ENCODE data around the gene ARRDC5.
A peak's percentile ranks its signal among the peaks of the same experiment; 100 is the strongest.

ARRDC5 gene

DNA sequence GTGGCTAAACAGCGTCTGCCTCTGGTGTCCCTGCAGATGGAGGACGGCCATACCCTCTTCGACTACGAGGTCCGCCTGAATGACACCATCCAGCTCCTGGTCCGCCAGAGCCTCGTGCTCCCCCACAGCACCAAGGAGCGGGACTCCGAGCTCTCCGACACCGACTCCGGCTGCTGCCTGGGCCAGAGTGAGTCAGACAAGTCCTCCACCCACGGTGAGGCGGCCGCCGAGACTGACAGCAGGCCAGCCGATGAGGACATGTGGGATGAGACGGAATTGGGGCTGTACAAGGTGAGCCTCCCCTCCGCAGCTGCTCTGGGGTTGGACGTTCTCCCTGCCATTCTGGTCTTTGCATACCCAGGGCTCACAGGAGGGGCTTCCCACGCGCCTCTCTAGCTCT is 26.5 kb upstream of the ARRDC5 start:
- no peak overlapping the region for H3K9ac ChIP-seq (ENCODE audit: low read depth in 1 of 2, low read length in 2 of 2)
- no peaks in the 10 kb centered on the region for H3K4me1 ChIP-seq (ENCODE audit: control insufficient read depth in 2 of 2, insufficient read depth in 2 of 2, low read length in 2 of 2)
- H3K9me3 ChIP-seq (ENCODE audit: control insufficient read depth in 2 of 2, low read length in 2 of 2) = no peaks in the 10 kb centered on the region
- no peak overlapping the region for H3K27ac ChIP-seq (ENCODE audit: low read depth in 2 of 2, low read length in 2 of 2)
- no peaks in the 10 kb centered on the region for H3K36me3 ChIP-seq (ENCODE audit: control insufficient read depth in 2 of 2, insufficient read depth in 2 of 2, low read length in 2 of 2)
- no peaks in the 10 kb centered on the region for H3K27me3 ChIP-seq (ENCODE audit: control insufficient read depth in 2 of 2, insufficient read depth in 2 of 2, low read length in 2 of 2)
- H3K4me3 ChIP-seq (ENCODE audit: low read length in 2 of 2) = no peak overlapping the region

DNA sequence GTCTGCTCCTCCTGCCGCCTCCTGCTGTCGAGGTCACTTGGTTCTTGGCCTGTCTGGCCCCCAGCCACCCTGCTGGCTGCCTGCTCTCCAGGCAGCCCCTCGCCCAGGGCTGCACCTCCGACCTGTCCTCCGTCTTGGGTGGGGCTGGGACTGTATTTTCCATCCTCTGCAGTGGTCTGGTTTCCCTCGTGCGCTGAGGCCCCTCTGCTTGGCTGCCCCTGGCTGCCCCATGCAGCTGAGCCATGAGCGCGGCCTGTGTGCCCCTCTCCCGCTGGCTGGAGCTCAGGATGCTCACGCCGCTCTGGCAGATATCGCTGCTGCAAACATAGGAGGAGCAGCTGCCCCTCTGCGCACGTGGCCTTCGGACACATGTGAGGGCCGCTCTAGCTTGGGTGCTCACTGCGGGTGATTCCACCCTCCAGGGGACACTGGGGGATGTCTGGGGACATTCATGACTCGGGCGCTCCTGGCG is 20.6 kb upstream of the ARRDC5 start:
- Histone ChIP-seq H3K27ac (ENCODE audit: low read depth in 2 of 2, low read length in 2 of 2) (no peak overlapping the region), H3K9me3 (ENCODE audit: control insufficient read depth in 2 of 2, low read length in 2 of 2) (no peaks in the 10 kb centered on the region), H3K4me3 (ENCODE audit: low read length in 2 of 2) (no peak overlapping the region), H3K9ac (ENCODE audit: low read depth in 1 of 2, low read length in 2 of 2) (no peak overlapping the region), H3K4me1 (ENCODE audit: control insufficient read depth in 2 of 2, insufficient read depth in 2 of 2, low read length in 2 of 2) (no peaks in the 10 kb centered on the region), H3K36me3 (ENCODE audit: control insufficient read depth in 2 of 2, insufficient read depth in 2 of 2, low read length in 2 of 2) (no peaks in the 10 kb centered on the region), H3K27me3 (ENCODE audit: control insufficient read depth in 2 of 2, insufficient read depth in 2 of 2, low read length in 2 of 2) (no peaks in the 10 kb centered on the region)

DNA sequence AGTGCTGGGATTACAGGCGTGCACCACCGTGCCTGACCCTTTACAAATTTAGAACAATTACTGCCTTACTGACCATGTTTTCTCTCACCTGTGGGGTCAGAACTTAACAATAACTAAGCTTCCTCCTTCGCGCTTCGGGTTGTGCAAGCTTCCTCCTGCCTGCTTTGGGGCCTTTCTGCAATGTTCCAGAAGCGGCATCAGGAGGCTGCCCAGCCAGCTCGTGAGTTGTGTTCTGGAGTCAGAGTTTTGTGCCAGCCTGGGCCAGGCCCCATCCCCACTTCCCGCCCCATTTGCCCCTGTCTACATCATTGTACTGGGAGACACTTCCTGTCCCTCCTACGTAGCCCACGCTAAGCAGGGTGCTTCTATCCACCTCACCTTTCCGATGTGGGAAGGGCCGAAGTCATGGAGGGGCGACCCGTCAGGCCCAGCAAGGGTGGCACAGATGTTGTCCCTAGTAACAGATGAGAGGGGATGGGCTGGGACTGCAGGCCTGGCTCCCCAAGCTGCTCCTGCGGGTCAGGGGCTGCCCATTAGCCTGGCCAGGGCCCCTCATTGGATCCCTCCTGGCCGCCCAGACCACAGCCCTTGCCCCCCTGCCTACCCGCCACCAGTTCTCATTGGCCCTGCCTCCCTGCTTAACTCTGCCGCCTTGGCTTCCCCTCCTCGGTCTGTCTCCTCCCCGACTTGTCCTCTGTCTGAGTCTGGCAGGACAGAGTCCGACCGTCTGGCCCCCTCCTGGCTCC is 20.0 kb upstream of the ARRDC5 start:
- no peaks in the 10 kb centered on the region for H3K27me3 ChIP-seq (ENCODE audit: control insufficient read depth in 2 of 2, insufficient read depth in 2 of 2, low read length in 2 of 2)
- no peaks in the 10 kb centered on the region for H3K9me3 ChIP-seq (ENCODE audit: control insufficient read depth in 2 of 2, low read length in 2 of 2)
- H3K9ac ChIP-seq (ENCODE audit: low read depth in 1 of 2, low read length in 2 of 2) = no peak overlapping the region
- H3K4me1 ChIP-seq (ENCODE audit: control insufficient read depth in 2 of 2, insufficient read depth in 2 of 2, low read length in 2 of 2) = no peaks in the 10 kb centered on the region
- no peak overlapping the region for H3K27ac ChIP-seq (ENCODE audit: low read depth in 2 of 2, low read length in 2 of 2)
- H3K4me3 ChIP-seq (ENCODE audit: low read length in 2 of 2) = no peak overlapping the region
- H3K36me3 ChIP-seq (ENCODE audit: control insufficient read depth in 2 of 2, insufficient read depth in 2 of 2, low read length in 2 of 2) = no peaks in the 10 kb centered on the region

DNA sequence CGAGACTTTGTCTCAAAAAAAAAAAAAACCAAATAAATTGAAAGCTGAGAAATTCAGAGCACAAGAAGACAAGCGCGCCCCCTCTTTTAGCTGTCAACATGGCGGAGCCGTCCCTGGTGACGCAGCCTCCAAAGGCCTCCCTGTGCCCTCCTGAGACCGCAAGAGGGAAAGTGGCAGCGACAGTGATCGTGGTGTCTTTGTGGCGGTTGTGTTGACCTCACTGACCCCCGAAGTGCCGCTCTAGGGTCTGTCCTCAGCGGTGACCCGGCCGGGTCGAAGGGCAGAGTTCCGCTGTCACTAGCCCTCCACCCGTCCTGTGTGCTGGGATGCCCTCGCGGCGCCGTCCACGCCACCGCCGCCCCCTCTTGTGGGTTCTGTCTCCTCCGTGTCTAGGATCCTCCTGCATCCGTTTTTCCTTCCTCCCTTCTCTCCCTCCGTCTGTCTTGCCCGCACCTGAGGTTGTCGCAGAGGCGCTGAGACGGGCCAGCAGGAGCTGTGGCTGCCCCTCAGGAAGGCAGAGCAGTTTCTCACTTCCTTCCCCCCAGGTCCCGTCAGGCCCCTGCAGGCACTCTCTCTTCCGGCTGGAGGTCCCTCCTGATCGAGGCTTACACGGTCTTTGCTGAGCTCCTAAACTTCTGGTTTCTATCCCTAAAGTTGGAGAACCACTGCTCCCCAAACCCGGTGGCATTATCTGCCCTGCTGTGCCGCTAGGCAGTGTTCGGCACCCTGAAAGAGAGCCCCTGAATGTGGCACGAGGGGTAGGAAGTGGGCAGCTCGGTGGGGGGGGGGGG is 13.8 kb upstream of the ARRDC5 start:
- Histone ChIP-seq H3K9ac (ENCODE audit: low read depth in 1 of 2, low read length in 2 of 2) (peak overlapping the region; percentile 49 to 68), H3K36me3 (ENCODE audit: control insufficient read depth in 2 of 2, insufficient read depth in 2 of 2, low read length in 2 of 2) (no peaks in the 10 kb centered on the region), H3K4me3 (ENCODE audit: low read length in 2 of 2) (peak overlapping the region; percentile 22 to 57), H3K9me3 (ENCODE audit: control insufficient read depth in 2 of 2, low read length in 2 of 2) (no peaks in the 10 kb centered on the region), H3K27ac (ENCODE audit: low read depth in 2 of 2, low read length in 2 of 2) (peak overlapping the region; percentile 46 to 58), H3K27me3 (ENCODE audit: control insufficient read depth in 2 of 2, insufficient read depth in 2 of 2, low read length in 2 of 2) (no peaks in the 10 kb centered on the region), H3K4me1 (ENCODE audit: control insufficient read depth in 2 of 2, insufficient read depth in 2 of 2, low read length in 2 of 2) (peaks cover 16 to 20% of the 10 kb centered on the region in 2 donors)

DNA sequence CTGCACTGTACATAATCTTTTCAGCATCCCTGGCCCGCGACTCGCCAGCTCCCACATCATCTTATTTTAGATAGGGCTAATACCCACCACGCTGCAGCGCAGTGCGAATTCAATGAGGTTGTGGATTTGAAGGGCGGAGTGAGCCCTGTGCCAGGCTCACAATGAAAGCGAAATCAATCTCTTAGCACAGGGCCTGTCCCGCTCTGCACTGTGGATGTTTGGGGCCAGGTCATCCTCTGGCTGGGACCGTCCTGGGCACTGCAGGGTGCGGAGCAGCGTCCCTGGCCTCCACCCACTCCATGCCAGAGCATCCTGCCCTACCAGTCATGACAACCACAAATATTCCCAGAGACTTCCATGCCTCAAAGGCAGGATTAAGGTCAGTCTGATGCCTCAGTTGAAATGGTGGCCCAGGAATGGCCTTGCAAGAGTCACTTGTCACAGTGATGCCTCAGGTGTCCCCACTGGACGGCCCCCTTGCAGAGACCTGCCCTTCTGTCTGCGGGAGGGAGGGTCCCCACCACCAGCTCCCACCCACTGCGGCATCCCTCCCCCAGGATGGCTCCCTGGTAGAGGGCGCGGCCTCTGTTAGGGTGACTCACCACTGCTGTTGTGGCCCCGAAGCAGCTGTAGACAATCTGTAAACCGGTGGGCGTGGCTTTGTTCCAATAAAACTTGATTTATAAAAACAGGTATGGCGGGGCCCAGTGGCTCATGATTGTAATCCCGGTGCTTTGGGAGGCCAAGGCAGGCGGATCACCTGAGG is 12.2 kb upstream of the ARRDC5 start:
- H3K4me1 ChIP-seq (ENCODE audit: control insufficient read depth in 2 of 2, insufficient read depth in 2 of 2, low read length in 2 of 2) = peaks cover 26 to 31% of the 10 kb centered on the region in 2 donors
- no peaks in the 10 kb centered on the region for H3K27me3 ChIP-seq (ENCODE audit: control insufficient read depth in 2 of 2, insufficient read depth in 2 of 2, low read length in 2 of 2)
- peak overlapping the region; percentile 31 to 57 for H3K4me3 ChIP-seq (ENCODE audit: low read length in 2 of 2)
- H3K36me3 ChIP-seq (ENCODE audit: control insufficient read depth in 2 of 2, insufficient read depth in 2 of 2, low read length in 2 of 2) = no peaks in the 10 kb centered on the region
- H3K9me3 ChIP-seq (ENCODE audit: control insufficient read depth in 2 of 2, low read length in 2 of 2) = no peaks in the 10 kb centered on the region
- peak overlapping the region; percentile 46 to 68 for H3K27ac ChIP-seq (ENCODE audit: low read depth in 2 of 2, low read length in 2 of 2)
- peak overlapping the region; percentile 2 to 34 for H3K9ac ChIP-seq (ENCODE audit: low read depth in 1 of 2, low read length in 2 of 2)

DNA sequence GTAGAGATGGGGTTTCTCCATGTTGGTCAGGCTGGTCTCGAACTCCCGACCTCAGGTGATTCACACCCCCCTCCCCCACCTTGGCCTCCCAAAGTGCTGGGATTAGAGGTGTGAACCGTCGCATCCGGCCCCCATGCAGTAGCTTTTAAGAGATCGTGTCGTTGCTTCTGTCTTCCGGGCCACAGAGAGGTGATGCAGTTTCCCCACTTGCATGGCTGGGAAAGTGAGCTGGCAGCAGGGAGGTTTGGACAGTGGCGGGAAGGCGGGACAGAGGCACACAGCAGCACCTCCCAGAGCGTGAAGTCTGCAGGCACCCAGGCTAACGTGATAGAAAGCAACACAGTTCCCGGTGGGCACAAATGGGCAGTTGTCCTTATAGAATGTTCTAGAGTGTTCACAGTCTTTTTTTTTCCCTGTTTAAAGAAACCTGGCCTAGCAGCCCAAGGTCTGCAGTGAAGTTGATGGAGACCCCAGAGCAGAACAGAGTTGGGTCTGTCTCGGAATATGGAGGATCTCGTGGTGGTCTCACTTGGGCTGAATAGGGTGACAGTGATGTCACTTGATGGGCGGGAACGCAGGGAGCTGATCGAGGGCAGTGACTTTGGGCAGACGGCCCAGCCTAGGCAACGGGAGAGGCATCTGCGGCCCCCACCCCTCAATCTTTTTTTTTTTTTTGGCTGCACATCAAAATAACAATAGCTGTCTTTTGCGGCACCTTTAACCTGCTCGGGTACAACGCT is 11.5 kb upstream of the ARRDC5 start:
- H3K9ac ChIP-seq (ENCODE audit: low read depth in 1 of 2, low read length in 2 of 2) = no peak overlapping the region
- H3K27ac ChIP-seq (ENCODE audit: low read depth in 2 of 2, low read length in 2 of 2) = peak overlapping the region in 1 of 2 donors; percentile 68
- peaks cover 26 to 31% of the 10 kb centered on the region in 2 donors for H3K4me1 ChIP-seq (ENCODE audit: control insufficient read depth in 2 of 2, insufficient read depth in 2 of 2, low read length in 2 of 2)

DNA sequence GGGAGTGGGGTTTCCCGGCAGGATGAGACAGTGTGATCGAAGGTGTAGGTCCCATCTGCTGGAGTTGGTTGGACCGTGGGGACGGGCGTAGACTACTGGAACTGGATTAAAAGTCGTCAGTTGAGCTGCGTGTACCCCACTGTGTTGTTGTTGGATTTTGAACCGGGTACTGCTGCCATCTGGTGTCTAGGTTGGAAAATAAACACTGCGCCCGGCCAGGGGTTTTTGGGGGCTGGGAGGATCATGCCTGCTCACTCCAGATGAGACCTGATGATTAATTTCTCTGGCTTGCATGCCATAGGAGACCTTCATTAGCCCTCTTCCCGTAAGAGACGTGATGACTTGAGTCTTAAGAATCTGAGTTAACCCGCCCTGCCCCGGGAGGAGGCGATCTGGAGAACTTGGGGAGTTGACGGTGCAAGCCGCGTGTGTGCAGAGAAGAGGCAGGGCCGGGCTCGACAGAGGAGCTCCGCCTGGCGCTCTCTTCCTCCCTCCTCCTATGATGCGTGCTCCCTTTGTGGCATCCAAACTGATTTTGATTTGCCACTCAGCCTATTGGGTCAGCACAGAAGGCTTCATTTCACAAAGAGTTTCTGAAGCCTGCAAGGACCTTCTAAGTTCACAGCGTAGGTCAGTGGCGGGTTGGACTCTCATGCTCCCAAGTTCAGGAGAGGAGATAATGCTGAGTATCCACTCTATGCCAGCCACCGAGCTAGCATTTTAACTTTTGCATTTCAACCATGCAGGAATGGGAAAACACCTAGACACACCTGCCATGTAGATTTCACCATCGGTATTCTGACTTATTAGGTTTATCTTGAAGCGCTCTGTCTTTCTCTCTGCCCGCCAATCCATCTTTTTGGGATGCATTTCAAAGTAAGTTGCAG is 9.3 kb upstream of the ARRDC5 start:
- Histone ChIP-seq H3K4me3 (ENCODE audit: low read length in 2 of 2) (peak overlapping the region; percentile 19 to 51), H3K9me3 (ENCODE audit: control insufficient read depth in 2 of 2, low read length in 2 of 2) (no peaks in the 10 kb centered on the region), H3K27ac (ENCODE audit: low read depth in 2 of 2, low read length in 2 of 2) (no peak overlapping the region), H3K9ac (ENCODE audit: low read depth in 1 of 2, low read length in 2 of 2) (peak overlapping the region; percentile 28 to 56), H3K27me3 (ENCODE audit: control insufficient read depth in 2 of 2, insufficient read depth in 2 of 2, low read length in 2 of 2) (no peaks in the 10 kb centered on the region), H3K4me1 (ENCODE audit: control insufficient read depth in 2 of 2, insufficient read depth in 2 of 2, low read length in 2 of 2) (peaks cover 26 to 31% of the 10 kb centered on the region in 2 donors), H3K36me3 (ENCODE audit: control insufficient read depth in 2 of 2, insufficient read depth in 2 of 2, low read length in 2 of 2) (no peaks in the 10 kb centered on the region)

More for the DNA sequence above, 11.5 kb upstream of the ARRDC5 start:
- H3K4me3 ChIP-seq (ENCODE audit: low read length in 2 of 2) = peak overlapping the region in 1 of 2 donors; percentile 57
- H3K9me3 ChIP-seq (ENCODE audit: control insufficient read depth in 2 of 2, low read length in 2 of 2) = no peaks in the 10 kb centered on the region
- H3K36me3 ChIP-seq (ENCODE audit: control insufficient read depth in 2 of 2, insufficient read depth in 2 of 2, low read length in 2 of 2) = no peaks in the 10 kb centered on the region
- H3K27me3 ChIP-seq (ENCODE audit: control insufficient read depth in 2 of 2, insufficient read depth in 2 of 2, low read length in 2 of 2) = no peaks in the 10 kb centered on the region

DNA sequence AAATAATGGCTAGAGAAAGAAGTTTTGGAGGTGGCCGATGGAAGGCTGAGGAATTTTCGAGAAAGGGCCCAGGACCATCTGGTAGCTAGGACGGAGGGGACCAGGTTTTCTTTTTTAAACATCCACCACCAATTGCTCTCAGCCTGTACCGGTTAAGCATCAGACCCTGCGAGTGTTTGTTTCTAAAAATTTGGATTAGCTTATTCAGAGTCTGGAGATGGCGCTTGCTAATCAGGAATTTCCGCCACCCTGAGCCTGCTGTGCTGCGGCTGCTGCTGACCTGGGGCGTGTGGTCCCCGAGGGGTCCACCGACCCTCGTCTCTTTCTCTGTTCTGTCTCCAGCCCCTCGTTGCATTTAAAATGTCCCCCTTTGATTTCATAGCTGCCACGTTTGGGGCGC is 8.6 kb upstream of the ARRDC5 start:
- peak overlapping the region; percentile 19 to 51 for H3K4me3 ChIP-seq (ENCODE audit: low read length in 2 of 2)
- H3K4me1 ChIP-seq (ENCODE audit: control insufficient read depth in 2 of 2, insufficient read depth in 2 of 2, low read length in 2 of 2) = peaks cover 26 to 31% of the 10 kb centered on the region in 2 donors
- H3K27me3 ChIP-seq (ENCODE audit: control insufficient read depth in 2 of 2, insufficient read depth in 2 of 2, low read length in 2 of 2) = no peaks in the 10 kb centered on the region
- H3K36me3 ChIP-seq (ENCODE audit: control insufficient read depth in 2 of 2, insufficient read depth in 2 of 2, low read length in 2 of 2) = no peaks in the 10 kb centered on the region
- no peaks in the 10 kb centered on the region for H3K9me3 ChIP-seq (ENCODE audit: control insufficient read depth in 2 of 2, low read length in 2 of 2)
- H3K27ac ChIP-seq (ENCODE audit: low read depth in 2 of 2, low read length in 2 of 2) = no peak overlapping the region
- peak overlapping the region; percentile 28 to 56 for H3K9ac ChIP-seq (ENCODE audit: low read depth in 1 of 2, low read length in 2 of 2)
